PFSK-1 (cell line): Measurements from ENCODE around the gene SLC44A1.

Source experiments
- POLR2AphosphoS5 ChIP-seq: IDR thresholded peaks from 2 replicates; pipeline ENCODE4 v1.6.1; 2012; ENCODE audit warnings: low read depth, mild to moderate bottlenecking, control low read depth, low read length, moderate library complexity
- SIN3A ChIP-seq: IDR thresholded peaks from 2 replicates; pipeline ENCODE4 v1.6.1; 2012; ENCODE audit warnings: mild to moderate bottlenecking, low read length, moderate library complexity, borderline replicate concordance; ENCODE audit not compliant: insufficient read depth

DNA sequence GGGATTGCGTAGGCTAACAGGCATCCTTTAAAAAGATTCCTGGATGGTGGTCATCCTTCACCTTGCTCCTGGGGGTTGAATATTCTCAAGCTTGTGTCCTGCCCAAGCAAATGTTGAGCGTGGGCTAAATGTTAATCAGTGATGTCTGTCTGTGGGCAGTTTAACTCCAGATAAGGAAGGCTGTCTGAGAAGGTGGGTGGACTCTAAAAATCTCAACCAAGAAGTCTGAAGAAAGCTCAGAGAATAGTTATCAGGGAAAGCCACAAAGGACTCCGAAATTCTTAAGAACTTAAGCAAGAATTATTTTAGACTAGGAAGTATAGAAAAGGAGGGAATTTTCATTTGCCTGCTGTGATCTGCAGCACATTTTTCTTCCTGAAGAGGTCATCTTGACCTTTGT, 125.5 kb downstream of the SLC44A1 start:
- no peak for TF ChIP-seq SIN3A
- TF ChIP-seq POLR2AphosphoS5, result no peak
